NCI-H1092 (cell line): ENCODE results near the gene RAMACL.
"Not testable (repeated sequence)": the region's sequence is repeated elsewhere in the genome, so short reads cannot be mapped to it uniquely, and the experiment has no call there.

ENCODE experiments used
- DNase-seq: peaks from one replicate; lab custom pipeline; 2025; lab: John Stamatoyannopoulos, UW

The RAMACL gene

DNA sequence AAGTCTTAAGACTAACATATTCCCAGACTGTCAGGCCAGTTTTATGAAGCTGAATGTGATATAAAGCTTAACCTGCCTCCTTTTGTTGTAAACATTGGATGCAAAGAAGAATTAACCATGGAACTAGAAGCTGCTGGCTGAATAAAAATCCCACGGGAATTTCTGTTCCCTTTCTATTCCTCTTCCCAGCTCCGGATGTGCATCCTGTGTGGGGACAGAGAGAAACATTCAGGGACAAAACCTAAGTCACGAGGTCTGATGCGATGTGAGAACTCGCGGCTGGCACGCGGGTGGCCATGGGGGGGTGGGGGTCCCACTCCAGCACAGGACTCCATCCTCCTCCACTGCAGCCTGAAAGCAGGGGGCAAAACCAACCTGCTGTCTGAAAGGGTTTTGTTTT is 32.2 kb downstream of the RAMACL start:
- DNase-seq: no peak

DNA sequence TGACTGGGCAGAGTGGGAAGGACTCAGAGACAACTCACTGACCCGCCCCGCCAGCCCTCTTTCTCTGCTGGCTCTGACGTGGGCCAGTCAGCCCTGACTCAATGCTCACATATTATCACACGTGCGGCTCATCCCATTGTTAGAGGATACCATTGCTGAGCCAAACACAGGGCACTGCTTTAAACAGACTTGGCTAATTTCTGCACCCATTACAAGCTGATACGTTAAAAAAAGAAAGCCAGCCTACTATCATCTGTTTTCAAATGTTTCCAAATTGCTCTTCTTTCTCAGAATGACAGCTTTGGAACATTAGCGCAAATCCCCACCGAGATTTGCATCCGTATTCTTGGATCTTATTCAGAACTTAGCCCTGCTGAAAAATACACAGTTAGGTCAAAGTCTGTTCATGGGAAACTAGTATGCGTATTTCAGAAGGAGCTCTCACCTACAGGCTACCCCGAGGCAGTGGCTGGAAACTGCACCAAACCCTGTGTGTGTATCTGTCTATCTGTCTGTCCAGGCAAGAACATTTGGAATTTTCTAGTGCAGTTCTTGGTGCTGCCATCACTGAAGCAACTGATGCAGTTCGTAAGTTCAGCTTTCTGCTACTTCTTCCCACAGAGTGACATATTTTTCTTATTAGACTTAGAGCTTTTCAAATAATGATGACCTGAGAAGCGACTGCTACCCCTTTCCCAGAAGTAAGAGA is 32.8 kb downstream of the RAMACL start:
- DNase-seq: no peak

DNA sequence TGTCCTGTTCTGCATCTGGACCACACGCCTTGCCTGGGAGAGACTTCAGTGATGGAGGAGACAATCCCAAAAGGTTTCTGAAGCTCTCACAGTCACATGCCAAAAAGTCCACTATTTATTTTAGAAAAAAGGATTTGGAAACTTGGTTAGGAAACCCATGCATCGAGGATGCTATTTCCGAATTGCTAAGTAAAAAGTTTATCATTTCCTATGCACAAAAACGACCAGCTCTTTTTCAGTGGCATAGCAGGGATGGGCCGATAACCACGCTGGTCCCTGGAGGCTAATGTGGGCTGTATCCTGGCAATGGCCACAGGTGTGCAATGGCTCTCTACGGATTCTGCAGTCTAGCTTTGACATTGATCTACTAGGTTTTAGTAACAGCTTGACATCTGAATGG is 33.9 kb downstream of the RAMACL start:
- no peak for DNase-seq

DNA sequence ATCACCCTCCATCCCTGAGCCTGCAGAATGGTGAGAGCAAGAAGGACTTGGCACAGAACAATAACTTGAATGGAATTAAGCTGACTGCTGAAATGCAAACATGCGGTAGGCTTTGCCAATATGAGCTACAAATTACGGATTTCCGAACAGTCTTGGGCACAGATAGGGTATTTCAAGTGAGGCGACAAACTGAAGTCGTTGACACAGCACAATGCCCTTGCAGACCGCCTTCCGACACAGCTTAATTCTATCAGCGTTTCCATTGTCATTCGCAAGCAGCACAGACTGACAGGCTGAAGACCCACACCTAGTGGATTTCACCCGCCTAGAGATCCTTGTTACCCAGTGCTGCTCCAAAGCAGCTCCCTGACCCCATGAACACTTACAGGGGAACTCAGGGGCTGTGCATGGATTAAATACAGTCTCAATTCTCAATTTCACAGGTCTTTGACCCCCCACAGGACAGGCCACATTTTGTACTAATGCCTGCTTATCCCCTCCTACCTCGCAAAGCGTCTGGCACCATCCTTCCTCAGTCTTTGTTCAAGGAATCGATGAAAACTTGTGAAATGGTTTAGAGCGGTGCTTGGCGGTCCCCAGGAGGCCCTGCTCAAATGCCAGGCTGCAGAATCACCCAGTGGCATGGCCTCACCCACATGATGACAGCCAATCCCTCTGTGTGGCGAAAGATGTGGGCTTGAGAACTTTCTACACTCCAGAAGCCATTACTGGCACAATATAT is 34.6 kb downstream of the RAMACL start:
- no peak for DNase-seq

DNA sequence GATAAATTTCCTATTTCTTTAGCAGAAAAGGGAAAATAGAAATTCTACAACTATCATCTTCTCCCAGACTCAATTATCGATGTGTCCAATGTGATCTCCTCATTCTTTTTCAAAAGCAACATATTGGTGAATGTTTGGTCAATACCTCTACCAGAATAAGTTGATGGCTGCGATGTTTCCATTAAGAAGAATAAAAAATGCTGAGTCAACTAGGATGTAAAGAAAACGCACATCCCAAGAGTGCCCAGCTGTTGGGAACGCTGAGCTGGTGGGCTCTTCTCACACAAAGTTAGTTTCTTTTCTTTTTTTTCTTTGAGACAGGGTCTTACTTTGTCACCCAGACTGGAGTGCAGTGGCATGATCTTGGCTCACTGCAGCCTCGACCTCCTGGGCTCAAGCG is 39.8 kb downstream of the RAMACL start:
- no peak for DNase-seq

DNA sequence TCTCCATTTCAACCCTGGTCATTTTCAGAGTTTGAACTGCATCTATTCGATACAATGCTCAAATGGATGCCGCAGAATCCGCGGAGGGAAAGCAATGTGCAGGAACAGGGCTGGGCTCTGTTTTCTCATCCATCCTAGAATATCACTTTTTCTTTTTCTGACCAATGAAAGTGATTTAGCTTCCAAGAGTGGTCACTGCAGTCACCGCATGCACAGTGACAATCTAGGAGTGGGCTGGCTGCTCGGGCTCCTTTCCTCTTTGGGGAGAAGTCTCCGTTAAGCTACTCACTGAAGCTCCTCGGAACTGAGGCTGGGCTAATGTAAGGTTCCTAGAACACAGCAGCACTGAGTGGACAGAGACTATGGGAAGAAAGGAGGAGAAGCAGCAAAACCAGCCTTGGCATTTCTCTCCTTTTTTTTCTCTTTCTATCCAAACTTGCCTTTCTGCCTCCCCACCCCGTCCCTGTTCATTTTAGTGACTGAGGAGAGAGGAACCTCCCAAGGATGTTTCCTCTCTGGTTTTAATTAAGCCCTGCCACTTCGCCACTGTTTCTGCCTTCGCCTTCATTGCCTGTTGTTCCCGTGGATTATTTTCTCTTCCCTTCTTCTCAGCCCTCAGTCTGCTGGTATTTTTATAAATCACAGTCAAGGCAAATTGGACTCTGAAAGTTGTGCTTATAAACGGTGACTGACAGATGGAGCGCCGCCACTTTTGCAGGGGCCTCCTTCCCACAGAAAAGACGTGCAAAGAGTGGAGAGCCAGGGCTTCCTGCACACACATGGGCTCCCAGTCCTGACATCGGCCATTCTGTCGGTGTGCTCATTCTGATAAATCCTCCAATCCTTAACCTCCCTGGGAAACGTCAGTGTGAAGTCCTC is 41.1 kb downstream of the RAMACL start:
- DNase-seq: no peak

DNA sequence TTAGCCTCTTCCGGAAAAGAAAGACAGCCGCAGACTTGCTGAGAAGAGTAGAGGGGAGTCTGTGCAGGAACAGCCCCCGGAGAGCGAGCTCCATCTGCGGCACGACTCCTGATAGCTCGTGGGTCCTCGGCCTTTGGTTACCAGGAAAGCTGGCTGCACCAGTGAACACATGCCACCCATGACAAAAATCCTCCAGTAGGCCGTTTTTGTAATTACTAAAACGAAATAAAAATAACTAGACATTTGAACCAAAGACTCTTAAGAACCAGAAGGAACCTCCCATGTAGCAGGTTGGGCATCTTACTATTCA is 42.2 kb downstream of the RAMACL start:
- DNase-seq: no peak

DNA sequence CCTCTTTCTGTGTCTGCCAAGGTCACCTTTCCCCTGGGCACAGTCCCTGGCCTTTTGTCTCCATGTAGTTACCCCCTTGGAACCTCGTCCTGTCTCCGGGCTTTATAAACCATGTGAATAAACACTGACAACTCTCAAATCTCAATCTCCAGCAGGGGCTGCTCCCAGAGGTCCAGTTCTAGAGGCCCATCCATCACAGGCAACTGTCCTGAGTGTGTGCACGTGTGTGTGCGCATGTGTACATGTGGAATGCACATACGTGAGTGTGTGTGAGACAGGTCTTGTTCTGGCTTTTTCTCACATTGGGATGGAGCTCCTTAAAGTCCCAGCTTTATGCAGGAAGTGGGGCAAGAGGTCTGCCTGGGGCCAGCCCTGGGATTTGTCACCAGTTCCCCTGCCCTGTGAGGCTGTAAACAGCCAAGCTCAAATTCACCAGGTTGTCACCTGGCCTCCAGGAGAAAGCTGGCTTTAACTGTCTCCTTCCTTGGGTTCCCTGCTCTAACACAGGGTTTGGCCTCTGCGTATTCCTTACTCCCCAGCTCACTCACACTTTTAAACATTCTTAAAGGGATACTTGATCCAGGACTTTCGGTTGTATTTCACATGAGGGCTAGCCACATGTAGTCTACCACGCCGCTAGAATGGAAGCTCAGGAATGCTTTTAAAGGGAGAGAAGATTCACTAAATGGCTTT is 42.7 kb downstream of the RAMACL start:
- no peak for DNase-seq

DNA sequence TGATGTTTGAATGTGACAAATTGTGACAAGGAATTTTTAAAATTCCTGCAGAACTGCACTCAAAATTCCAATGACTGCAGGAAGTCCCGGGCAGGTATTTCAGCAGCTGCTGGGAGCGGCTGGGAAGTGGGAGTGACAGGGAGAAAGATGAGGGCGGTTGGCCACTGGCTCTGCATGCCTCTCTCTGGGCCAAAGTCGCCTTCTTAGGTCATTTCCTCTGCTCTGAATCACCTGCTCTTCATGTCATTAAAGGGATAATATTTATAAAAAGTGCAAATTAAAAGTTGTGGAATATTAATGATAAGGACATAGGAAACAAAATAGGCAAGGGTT is 43.9 kb downstream of the RAMACL start:
- DNase-seq: no peak

DNA sequence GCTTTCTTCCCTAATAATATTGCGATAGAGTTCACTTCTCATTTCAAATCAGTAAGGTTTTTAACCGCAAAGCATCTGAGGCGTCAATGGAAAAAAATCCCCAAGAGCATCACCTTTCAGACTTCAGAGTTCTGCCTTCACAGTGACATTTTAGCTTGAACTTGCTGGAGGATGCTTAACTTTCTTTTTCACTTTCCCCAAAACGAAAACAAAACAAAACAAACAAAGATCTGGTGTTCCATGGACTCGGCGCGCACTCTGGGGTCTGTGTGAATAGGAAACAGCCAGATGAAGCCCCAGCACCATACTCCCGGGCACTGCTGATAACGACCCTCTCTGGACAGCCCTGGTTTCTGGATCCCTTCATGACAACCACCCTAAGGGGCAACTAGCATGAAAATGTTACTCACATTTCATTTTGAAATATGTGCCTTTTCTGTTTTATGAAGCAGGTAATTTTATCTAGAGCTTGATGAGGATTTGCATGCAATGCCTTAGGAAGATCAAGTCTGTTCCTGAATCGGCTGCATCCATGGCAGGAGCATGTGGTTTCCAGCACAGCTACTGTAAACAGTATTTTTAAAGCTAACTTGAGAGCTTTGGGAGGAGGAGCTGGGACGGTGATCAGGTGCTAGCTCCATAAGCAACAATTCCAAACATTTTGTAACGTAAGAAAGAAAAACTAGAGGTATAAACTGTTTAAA is 44.5 kb downstream of the RAMACL start:
- no peak for DNase-seq

DNA sequence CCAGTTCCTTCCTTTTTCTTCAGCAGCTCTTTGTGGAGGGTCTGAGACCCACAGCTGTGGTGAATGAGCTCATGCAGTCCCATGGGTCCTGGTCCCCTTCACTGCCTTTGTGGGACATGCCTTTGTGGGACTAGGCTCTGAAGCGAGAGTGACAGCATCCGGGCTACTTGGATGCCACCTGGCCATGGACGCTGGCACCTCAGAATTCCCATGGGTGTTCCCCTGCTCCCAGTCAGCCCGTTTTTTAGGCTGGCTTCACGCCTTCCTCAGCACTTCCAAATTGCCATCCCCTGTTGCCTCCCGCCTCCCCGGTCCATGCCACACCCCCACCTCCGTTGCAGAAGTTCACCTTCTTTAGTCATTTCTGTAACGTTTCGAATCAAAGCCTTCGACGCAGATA is 45.1 kb downstream of the RAMACL start:
- no peak for DNase-seq

DNA sequence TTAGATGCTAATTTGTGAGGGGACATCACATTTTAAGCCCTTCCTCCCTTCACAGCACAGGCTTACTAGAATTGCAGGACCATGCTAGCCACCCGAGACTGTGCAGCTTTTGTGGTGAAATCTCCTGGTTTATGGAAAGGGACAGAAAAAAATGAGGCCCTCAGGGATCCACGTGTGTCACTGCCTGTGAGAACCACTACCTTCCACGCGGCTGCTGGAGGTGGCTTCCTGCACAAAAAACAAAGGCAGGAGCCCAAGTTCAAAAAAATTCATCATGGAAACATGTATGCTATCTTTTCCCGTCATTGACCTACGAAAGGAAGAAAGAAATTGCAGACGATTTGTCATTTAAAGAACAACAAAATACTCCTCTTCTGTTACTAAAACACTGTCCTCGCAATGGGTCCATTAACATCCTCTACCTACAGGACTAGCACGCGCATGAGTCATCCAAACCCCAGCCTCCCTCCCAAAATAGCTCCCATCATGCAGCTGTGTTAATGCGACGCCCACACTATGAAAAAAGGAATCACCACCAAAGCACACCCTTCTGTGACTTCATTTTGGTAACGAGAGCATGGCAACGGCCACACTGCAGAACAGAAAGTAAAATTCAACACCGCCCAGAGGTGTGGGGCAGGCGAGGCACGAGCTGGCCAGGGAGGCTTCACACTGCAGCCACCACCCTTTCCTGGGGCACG is 45.7 kb downstream of the RAMACL start:
- DNase-seq: no peak

DNA sequence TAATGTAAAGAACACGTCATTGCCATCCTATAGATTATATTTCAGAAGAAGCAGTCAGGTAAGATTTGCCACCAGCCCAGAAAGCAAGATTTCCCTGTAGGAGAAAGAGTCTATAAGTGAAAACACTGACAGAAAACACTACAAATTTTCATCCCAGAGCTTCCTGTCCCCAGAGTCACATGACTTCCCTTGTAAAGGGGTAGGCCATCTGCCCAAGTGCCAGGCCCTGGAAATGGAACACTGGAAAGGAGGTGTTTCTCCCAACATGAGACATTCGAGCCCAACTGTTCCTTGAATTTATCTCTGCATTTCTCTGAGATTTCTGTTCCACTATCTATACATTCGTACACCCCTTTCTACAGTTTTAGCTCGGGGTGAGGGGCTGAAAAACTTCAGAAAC is 46.9 kb downstream of the RAMACL start:
- no peak for DNase-seq

DNA sequence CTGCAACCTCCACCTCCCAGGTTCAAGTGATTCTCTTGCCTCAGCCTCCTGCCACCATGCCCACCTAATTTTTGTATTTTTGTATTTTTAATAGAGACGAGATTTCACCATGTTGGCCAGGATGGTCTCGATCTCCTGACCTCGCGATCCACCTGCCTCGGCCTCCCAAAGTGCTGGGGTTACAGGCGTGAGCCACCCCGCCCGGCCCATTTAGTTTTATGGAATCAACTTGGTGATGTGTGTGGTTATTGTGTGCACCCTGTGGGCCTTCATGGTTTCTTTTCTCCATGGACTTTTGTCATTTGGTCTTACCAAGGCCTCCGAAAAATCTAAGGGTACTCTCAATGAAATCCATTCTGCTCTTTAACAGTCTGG is 47.5 kb downstream of the RAMACL start:
- not testable (repeated sequence) for DNase-seq

DNA sequence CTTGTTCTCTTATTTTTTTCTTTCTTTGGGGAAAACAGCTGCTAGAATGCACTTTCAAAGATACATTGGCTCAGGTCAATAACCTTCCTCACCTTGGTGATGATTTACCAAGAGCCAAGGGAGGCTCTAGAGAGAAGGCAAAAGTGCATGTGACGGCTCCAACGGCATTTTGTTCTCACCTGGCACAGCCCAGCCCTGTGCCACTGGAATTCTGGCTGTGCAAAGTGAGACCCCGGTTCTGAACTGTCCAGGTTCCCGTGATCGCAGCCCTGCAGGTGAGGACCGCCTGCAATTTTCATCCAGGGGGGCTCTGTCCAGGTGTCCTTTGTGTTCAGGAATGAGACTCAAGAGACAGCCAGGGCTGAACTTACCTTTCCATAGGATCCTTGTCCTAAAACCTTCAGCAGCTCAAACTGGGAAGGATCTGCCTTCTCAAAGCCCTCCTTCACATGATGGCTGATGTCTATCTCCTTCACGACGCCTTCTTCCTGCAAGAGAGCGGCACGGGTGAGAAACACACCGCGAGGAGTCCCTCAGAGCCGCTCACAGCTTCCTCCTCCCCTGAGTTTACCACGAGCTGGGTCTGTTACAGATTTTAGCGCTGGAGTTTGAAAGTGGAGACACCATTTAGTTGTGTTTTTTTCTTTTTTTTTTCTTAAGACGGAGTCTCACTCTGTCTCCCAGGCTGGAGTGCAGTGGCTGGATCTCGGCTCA is 48.0 kb downstream of the RAMACL start:
- no peak for DNase-seq

DNA sequence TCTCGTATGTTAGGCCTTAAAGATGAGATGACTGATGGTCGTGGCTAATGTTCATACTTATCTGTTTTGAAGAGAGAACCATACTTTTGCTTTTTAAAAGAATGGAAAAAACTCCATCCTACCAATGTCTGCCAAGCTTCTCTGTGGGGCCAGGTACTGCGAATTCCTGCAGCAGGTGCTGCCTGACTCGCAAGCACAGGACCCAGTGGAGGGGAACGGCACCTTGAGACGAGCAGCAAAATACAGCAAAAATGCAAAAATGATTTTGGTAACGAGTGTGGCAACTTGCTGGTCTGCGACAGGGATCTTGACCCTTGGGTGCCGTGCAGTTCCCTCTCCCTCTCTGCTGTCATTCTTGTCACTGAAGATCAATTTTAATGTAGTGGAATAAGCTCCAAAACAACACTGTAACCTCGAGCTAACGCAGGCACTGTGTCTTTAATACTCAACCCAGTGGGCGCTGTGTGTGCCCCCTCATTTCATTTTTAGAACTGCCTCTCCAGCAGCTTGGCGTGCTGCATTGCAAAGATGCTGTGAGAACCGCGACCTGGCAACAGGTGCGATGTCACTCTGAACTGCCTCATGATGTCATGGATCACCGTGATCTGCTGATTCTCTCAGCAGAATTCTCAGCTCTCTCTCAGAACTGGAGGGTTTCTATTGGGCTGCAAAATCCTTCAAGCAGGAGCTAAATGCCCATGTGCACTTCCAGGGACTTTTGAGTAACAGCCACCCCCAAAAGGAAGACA is 51.6 kb downstream of the RAMACL start:
- DNase-seq: no peak

DNA sequence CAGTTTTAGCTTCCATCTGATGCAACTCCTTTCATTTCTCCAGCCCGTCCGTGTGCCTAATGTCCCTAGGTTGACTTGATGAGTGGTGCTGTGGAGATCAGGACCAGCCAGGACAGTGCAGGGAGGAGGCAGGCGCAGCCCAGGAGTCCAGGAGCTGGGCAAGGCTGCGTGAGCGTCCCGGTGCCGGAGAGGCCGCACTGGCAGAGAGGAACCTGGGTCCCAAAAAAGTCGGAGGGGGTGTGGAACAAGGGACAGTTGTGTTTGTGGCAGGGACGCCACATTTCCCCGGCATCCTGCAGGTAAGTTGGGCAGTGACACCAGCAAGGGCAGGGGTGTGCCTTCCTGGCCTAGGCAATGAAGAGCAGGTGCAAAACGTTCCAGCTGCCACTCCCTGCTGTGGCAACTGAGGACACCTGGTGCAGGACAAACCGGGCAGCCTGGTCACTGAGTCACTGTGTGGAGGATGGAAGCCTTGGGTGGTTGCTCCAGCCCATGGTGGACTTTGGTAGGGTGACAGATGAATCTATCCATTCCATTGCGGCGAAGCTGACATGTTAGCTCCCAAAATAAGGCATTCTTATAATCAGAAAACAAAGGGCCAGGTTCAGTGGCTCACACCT is 53.2 kb downstream of the RAMACL start:
- no peak for DNase-seq
